B cell (primary cell): Measurements from ENCODE around the gene ATXN2. TPM values are rescaled to one million over a fixed set of nuclear protein-coding genes. Genes with fewer than 3 reads are reported as not detected.
"Not testable (repeated sequence)": the region's sequence is repeated elsewhere in the genome, so short reads cannot be mapped to it uniquely, and the experiment has no call there.

Experiments used
- ATAC-seq: fragments of 200-7000 bp; cut with Tn5 transposase; one replicate; pipeline ENCODE4 v1.10.0; 2021; ENCODE audit warnings: low read depth, mild to moderate bottlenecking, moderate number of reproducible peaks, moderate library complexity
- CTCF ChIA-PET: fragments of 350-600 bp; sonication (Branson Sonifier 250); formaldehyde crosslinking; loops from one replicate; lab custom pipeline; 2021; ENCODE audit warnings: antibody characterized with exemption, inconsistent platforms; lab: Charles Lee
- POLR2A ChIA-PET: fragments of 350-600 bp; sonication (Branson Sonifier 250); formaldehyde crosslinking; loops from one replicate; lab custom pipeline; 2021; ENCODE audit warnings: antibody characterized with exemption; lab: Charles Lee
- DNase-seq: peaks from one replicate; pipeline ENCODE4 v3.0.0; 2013
- H2AFZ ChIP-seq: 2 replicates; pipeline ENCODE4 v1.6.1; 2012; ENCODE audit warnings: mild to moderate bottlenecking, low read depth, low read length; ENCODE audit not compliant: insufficient read depth, poor library complexity, severe bottlenecking
- H3K27ac ChIP-seq, 2 donors: 1 replicate in 1 of 2; 2 replicates in 1 of 2; pipeline ENCODE4 v1.5.1; 2012 to 2013; ENCODE audit warnings: low read length in 2 of 2, mild to moderate bottlenecking in 2 of 2, moderate library complexity in 1 of 2
- H3K27me3 ChIP-seq, 4 experiments: fragments of 200-600 bp in 1 of 4; sonication (generic) in 1 of 4; replicated peaks in 1 of 4; 1 replicate in 2 of 4; 2 replicates in 2 of 4; pipeline versions ENCODE4 v1.6.1 to v1.7.0; 2013 to 2016; ENCODE audit warnings: low read length in 3 of 4, mild to moderate bottlenecking in 2 of 4, mixed read lengths in 1 of 4, moderate library complexity in 1 of 4; ENCODE audit not compliant: insufficient read depth in 4 of 4, control insufficient read depth in 3 of 4; ENCODE audit errors: control extremely low read depth in 1 of 4
- H3K36me3 ChIP-seq, 2 experiments: replicated peaks in 1 of 2; 1 replicate in 1 of 2; 2 replicates in 1 of 2; pipeline versions ENCODE4 v1.6.1 to v1.7.1; 2013; ENCODE audit warnings: low read length in 1 of 2; ENCODE audit not compliant: insufficient read depth in 2 of 2, control insufficient read depth in 1 of 2; ENCODE audit errors: control extremely low read depth in 1 of 2, extremely low read depth in 1 of 2
- H3K4me1 ChIP-seq, 2 donors: fragments of 200-600 bp in 1 of 2; sonication (generic) in 1 of 2; 1 replicate in 1 of 2; 2 replicates in 1 of 2; pipeline versions ENCODE4 v1.5.1 to v1.6.1; 2013 to 2017; ENCODE audit warnings: low read length in 2 of 2; ENCODE audit not compliant: control insufficient read depth in 2 of 2, insufficient read depth in 2 of 2
- H3K4me2 ChIP-seq: replicated peaks from 2 replicates; pipeline ENCODE3; 2012; ENCODE audit warnings: mild to moderate bottlenecking, low read depth, low read length; ENCODE audit not compliant: poor library complexity, severe bottlenecking
- H3K4me3 ChIP-seq, 5 experiments: fragments of 200-600 bp in 1 of 5; sonication (generic) in 1 of 5; 1 replicate in 3 of 5; 2 replicates in 2 of 5; pipeline versions ENCODE4 v1.5.1 to v1.7.0; 2011 to 2016; ENCODE audit warnings: low read length in 4 of 5, mild to moderate bottlenecking in 4 of 5, low read depth in 2 of 5, control low read depth in 1 of 5, moderate library complexity in 1 of 5; ENCODE audit not compliant: insufficient read depth in 1 of 5; ENCODE audit errors: control extremely low read depth in 1 of 5, extremely low read depth in 1 of 5
- H3K79me2 ChIP-seq: fragments of 200-600 bp; sonication (generic); one replicate; pipeline ENCODE4 v1.6.0; 2016; ENCODE audit warnings: low read length; ENCODE audit not compliant: control insufficient read depth, insufficient read depth
- H3K9ac ChIP-seq: fragments of 200-600 bp; sonication (generic); 2 replicates; pipeline ENCODE4 v1.6.1; 2017; ENCODE audit warnings: mild to moderate bottlenecking, low read length, moderate library complexity
- H3K9me3 ChIP-seq, 3 donors: one replicate each; pipeline versions ENCODE4 v1.6.1 to v1.7.1; 2013; ENCODE audit warnings: low read length in 2 of 3; ENCODE audit not compliant: control insufficient read depth in 2 of 3, insufficient read depth in 1 of 3; ENCODE audit errors: control extremely low read depth in 1 of 3
- H4K20me1 ChIP-seq: 2 replicates; pipeline ENCODE4 v1.6.0; 2012; ENCODE audit warnings: mild to moderate bottlenecking, low read length; ENCODE audit not compliant: insufficient read depth, control insufficient read depth, poor library complexity, severe bottlenecking
- H3K27ac Mint-ChIP-seq: one replicate; pipeline ENCODE4 v1.8.0; 2021; ENCODE audit warnings: mixed read lengths
- H3K27me3 Mint-ChIP-seq: one replicate; pipeline ENCODE4 v1.8.0; 2021; ENCODE audit warnings: mixed read lengths
- H3K4me1 Mint-ChIP-seq: one replicate; pipeline ENCODE4 v1.8.0; 2021; ENCODE audit warnings: mixed read lengths
- H3K4me3 Mint-ChIP-seq: one replicate; pipeline ENCODE4 v1.8.0; 2021; ENCODE audit warnings: mixed read lengths
- H3K9me3 Mint-ChIP-seq: one replicate; pipeline ENCODE4 v1.8.0; 2022; ENCODE audit warnings: mixed read lengths; ENCODE audit not compliant: insufficient read depth
- EZH2 ChIP-seq: IDR thresholded peaks from 2 replicates; pipeline ENCODE4 v1.6.1; 2012; ENCODE audit warnings: borderline replicate concordance, low read depth, mild to moderate bottlenecking, moderate library complexity, low read length; ENCODE audit not compliant: insufficient read depth, poor library complexity, severe bottlenecking
- WGBS: methylation state at CpG from one replicate; pipeline ENCODE4 v1.1.5; 2013; ENCODE audit warnings: missing lambda C conversion rate; ENCODE audit not compliant: insufficient coverage; 5-methylcytosine and 5-hydroxymethylcytosine counted together
- intact Hi-C: fragments of 100-400 bp; cut with micrococcal nuclease; formaldehyde crosslinking; loops from one replicate; pipeline ENCODE4 v1.10.0; 2022
- polyA plus RNA-seq: library from polyadenylated mRNA; depleted of rRNA; stranded (reverse); fragments of >200 nt; gene quantifications from 2 replicates; pipeline ENCODE4 v1.2.3, GENCODE V29; 2012
- total RNA-seq, 2 donors: library from RNA; stranded (reverse); fragments of 120-200 nt in 1 of 2; gene quantifications; 1 replicate in 1 of 2; 2 replicates in 1 of 2; pipeline versions ENCODE4 v1.2.3 to v1.2.4, GENCODE V29; 2013 to 2022
- TF ChIP-seq, protein P1 (sequence below): fragments of 200-600 bp; IDR thresholded peaks from one replicate; pipeline ENCODE4 v1.8.0; 2022; ENCODE audit warnings: antibody characterized with exemption, mild to moderate bottlenecking

The ATXN2 gene
- total and polyA plus RNA-seq, 2 donors (not counting 1 experiment from before 2014, with no cell fraction given) = 28.2 to 83.8 TPM

DNA sequence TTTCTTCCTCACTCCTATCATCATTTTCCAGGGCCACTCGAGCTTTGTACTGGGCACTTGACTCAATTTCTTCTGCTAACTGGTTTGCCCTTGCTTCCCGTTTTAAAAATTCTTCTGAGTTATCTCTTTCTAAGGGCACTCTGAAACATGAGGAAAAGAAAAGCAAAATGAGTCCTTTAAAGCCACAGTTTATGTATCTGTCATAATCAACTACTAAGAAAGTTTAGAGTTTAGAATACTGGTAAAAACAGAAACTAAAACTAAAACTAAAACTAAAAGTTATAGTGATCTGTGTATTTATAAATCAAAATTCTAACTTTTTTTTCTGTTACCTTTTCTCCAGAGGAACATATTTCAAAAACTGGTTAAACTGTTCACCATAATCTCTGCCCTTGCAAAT, 79.2 kb downstream of the ATXN2 start:
- no peak overlapping the region for H3K4me3 Mint-ChIP-seq
- Histone ChIP-seq H3K79me2 (no peaks in the 10 kb centered on the region), H4K20me1 (no peaks in the 10 kb centered on the region), H3K4me3 (no peak overlapping the region), H2AFZ (no peak overlapping the region), H3K4me2 (no peak overlapping the region), H3K9me3 (no peaks in the 10 kb centered on the region), H3K4me1 (no peaks in the 10 kb centered on the region), H3K36me3 (peaks cover 5 to 60% of the 10 kb centered on the region in 2 experiments), H3K27ac (no peak overlapping the region), H3K27me3 (no peaks in the 10 kb centered on the region), H3K9ac (no peak overlapping the region)
- no peak for DNase-seq
- H3K4me1 Mint-ChIP-seq = no peaks in the 10 kb centered on the region
- no CpG with 5 or more reads among the region's 2 CpGs for WGBS
- intact Hi-C loops = no loop called here
- TF ChIP-seq EZH2 = no peak
- TF ChIP-seq, protein P1, sequence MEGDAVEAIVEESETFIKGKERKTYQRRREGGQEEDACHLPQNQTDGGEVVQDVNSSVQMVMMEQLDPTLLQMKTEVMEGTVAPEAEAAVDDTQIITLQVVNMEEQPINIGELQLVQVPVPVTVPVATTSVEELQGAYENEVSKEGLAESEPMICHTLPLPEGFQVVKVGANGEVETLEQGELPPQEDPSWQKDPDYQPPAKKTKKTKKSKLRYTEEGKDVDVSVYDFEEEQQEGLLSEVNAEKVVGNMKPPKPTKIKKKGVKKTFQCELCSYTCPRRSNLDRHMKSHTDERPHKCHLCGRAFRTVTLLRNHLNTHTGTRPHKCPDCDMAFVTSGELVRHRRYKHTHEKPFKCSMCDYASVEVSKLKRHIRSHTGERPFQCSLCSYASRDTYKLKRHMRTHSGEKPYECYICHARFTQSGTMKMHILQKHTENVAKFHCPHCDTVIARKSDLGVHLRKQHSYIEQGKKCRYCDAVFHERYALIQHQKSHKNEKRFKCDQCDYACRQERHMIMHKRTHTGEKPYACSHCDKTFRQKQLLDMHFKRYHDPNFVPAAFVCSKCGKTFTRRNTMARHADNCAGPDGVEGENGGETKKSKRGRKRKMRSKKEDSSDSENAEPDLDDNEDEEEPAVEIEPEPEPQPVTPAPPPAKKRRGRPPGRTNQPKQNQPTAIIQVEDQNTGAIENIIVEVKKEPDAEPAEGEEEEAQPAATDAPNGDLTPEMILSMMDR = no peak
- ChIA-PET POLR2A (no interaction called here), CTCF (interaction anchor here (1.3 kb wide), 1 partner anchor 8 kb away, joined by 3 read pairs; no protein-coding TSS in a partner anchor)
- ATAC-seq = no peak
- no peaks in the 10 kb centered on the region for H3K9me3 Mint-ChIP-seq
- H3K27ac Mint-ChIP-seq = no peak overlapping the region
- H3K27me3 Mint-ChIP-seq = no peaks in the 10 kb centered on the region

DNA sequence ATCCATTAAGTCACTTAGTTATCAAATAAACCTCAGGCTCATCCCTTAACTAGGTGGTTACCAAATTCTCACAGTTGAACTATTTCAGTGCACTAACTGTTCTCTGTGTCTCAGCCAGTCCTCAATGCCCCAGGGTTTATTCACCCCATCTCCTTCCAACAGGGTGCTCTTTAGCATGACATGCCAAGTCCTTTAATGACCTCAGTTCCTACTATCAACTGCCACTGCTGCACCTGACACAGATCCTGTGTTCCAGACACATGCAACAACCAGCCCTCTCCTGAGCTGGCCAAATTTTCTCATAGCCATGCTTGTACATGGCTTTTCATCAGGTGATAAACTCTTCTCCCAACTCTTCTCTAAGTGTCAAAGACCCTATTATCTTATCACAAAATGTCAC, 80.0 kb downstream of the ATXN2 start:
- Histone ChIP-seq H3K4me1 (no peaks in the 10 kb centered on the region), H3K9ac (no peak overlapping the region), H4K20me1 (no peaks in the 10 kb centered on the region), H3K4me2 (no peak overlapping the region), H3K4me3 (no peak overlapping the region), H3K27ac (no peak overlapping the region), H3K79me2 (no peaks in the 10 kb centered on the region), H3K9me3 (no peaks in the 10 kb centered on the region), H3K27me3 (no peaks in the 10 kb centered on the region), H3K36me3 (peaks cover 3 to 57% of the 10 kb centered on the region in 2 experiments), H2AFZ (no peak overlapping the region)
- H3K9me3 Mint-ChIP-seq = no peaks in the 10 kb centered on the region
- no peak for DNase-seq
- intact Hi-C loops = no loop called here
- no peak for TF ChIP-seq EZH2
- TF ChIP-seq, protein P1 = no peak
- no peak overlapping the region for H3K27ac Mint-ChIP-seq
- CTCF ChIA-PET = interaction anchor here (1.3 kb wide), 1 partner anchor 9 kb away, joined by 3 read pairs; no protein-coding TSS in a partner anchor
- ATAC-seq = no peak
- H3K4me1 Mint-ChIP-seq = no peaks in the 10 kb centered on the region
- POLR2A ChIA-PET = no interaction called here
- no peaks in the 10 kb centered on the region for H3K27me3 Mint-ChIP-seq
- no peak overlapping the region for H3K4me3 Mint-ChIP-seq

- H3K27me3 Mint-ChIP-seq, H2AFZ ChIP-seq, H4K20me1 ChIP-seq, H3K27ac Mint-ChIP-seq, H3K4me1 ChIP-seq, intact Hi-C loops, H3K9me3 Mint-ChIP-seq, H3K9ac ChIP-seq, H3K27me3 ChIP-seq, ATAC-seq, H3K4me2 ChIP-seq, CTCF ChIA-PET, DNase-seq, H3K4me3 Mint-ChIP-seq, H3K79me2 ChIP-seq, H3K4me3 ChIP-seq, POLR2A ChIA-PET, H3K4me1 Mint-ChIP-seq, H3K27ac ChIP-seq, H3K9me3 ChIP-seq: not testable (repeated sequence)
- H3K36me3 ChIP-seq = peaks cover 0 to 30% of the 10 kb centered on the region in 2 experiments
- WGBS = no CpG with 5 or more reads among the region's 6 CpGs
Measured at GRCh38 chr12:111507719-111508118, 91.4 kb downstream of the ATXN2 start.
